CD4-positive, alpha-beta T cell treated with Interleukin-6 at 100 ng/mL for 8 hours (primary cell): ENCODE results near the gene ATXN2L.
"Not testable (repeated sequence)": the region's sequence is repeated elsewhere in the genome, so short reads cannot be mapped to it uniquely, and the experiment has no call there.

ENCODE experiments used
- DNase-seq: peaks from one replicate; pipeline ENCODE4 v3.0.0-alpha.2; 2020; ENCODE audit warnings: mixed read lengths, low spot score

Gene ATXN2L

DNA sequence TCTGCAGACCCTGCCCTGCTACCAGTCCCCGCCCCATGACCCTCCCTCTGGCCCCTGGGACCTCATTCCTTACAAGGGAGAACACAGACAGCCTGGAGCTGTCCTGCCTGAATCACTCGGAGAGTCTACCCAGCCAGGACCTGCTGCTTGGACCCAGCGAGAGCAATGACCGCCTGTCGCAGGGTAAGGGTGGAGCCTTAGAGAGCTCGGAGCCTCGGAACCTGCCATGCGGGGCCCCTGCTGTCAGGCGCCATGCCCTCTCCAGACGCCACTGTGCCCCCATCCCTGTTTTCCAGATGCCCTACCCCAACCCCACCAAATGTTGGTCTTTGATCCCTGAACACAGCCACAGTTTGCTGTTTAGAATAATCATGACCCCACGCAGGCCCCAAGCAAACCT lies 46.4 kb downstream of the ATXN2L start:
- no peak for DNase-seq

DNA sequence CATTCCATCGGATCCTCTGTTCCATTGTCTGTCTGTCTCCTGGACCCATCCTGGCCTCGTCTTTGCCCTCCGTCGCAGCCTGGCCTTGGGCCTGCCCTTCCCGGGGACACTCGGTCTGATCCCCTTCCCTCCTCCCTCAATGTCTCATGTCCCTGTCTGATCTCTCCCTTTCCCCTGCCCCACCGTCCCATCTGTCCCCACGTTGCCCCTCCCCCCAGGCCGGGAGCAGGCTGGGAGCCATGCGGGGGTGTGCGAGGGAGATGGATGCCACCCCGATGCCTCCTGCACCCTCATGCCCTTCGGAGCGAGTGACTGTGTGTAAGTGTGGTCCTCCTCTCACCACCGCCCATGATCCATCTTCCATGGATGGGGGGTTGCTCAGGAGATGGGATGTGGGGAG lies 50.2 kb downstream of the ATXN2L start:
- no peak for DNase-seq

DNA sequence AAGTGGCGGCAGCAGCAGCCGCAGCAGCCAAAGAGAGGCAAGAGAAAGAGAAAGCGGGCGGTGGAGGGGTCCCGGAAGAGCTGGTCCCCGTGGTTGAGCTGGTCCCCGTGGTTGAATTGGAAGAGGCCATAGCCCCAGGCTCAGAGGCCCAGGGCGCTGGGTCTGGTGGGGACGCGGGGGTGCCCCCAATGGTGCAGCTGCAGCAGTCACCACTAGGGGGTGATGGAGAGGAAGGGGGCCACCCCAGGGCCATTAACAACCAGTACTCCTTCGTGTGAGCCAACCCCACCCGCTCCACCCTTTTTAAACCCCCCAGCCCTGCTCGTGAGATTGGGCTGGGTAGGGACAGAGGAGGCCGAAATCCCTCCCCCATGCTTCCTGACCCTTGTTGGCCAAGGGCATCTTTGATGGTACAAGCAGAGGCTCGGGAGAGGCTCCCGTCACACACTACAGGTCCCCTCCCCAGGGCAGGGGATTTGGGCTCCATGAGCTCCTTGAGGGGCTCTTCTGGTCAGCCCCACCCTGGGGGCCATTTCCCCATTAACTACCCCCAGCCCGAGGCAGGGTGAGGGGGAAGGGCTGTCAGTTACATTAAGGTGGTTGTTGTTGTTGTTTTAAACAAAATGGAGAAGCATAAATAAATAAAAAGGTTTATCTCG lies 50.9 kb downstream of the ATXN2L start:
- peak; percentile 35 for DNase-seq

DNA sequence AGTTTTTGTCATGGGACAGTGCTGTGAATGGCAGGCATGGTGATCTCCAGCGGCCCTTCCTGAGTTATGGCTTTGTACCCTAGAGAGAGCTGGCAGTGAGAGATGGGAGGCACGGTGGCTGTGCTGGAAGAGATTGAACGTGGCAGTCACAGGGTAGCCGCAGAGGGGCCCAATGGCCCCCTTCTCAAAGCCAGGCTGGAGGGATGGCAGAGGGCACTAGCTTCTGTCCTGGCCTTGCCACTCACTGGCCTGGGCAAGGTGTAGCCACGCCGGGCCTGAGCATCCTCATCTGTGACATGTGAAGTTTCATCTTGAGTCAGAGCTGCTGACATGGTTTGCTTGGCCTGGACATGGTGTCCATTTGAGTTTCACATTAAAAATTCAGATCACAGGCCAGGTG lies 51.6 kb downstream of the ATXN2L start:
- no peak for DNase-seq

DNA sequence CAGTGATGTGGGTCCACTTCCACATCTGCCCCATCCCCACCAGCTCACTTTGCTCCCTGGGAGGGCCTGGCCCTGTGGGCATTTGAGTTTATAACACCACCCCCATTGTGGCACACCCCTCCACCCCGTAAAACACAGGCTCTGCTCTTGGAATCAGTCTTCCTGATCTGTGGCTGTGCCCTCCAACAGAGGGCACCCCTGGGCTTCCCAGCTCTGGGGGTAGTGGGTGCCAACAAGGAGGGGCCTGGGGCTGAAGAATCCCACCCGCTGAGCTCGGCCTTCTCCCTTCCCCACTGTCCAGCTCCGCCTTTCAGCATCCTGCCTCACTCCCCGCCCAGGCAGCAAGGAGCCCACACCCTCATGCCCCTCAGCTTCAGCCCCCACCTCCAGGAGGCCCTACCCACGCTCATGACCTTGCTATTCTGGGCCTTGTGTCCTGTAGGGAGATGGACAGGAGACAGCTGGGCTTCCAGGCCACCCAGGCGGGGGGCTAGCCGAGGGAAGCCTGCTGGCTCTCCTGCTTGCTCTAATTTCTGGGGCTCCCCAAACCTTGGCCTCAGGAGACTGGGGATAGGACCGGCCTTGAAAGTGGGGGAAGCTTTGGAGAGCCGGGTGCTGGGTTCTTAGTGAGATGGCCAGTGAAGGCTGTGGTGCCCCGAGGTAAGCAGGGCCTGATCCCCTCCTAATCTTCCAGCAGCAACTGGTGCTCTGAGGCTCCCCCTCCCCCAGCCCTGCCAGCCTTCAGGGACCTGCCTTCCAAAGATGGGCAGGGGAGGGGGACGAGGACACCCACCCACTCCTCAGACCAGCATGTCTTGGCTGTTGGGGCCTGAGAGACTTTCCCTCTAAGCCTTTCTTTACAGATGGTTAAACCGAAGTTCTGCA lies 52.6 kb downstream of the ATXN2L start:
- DNase-seq, result no peak

- no peak for DNase-seq
Observed at GRCh38 chr16:28876019-28876659, 53.3 kb downstream of the ATXN2L start.

GRCh38 chr16:28876973-28877654 lies 54.3 kb downstream of the ATXN2L start:
- DNase-seq, result no peak

DNA sequence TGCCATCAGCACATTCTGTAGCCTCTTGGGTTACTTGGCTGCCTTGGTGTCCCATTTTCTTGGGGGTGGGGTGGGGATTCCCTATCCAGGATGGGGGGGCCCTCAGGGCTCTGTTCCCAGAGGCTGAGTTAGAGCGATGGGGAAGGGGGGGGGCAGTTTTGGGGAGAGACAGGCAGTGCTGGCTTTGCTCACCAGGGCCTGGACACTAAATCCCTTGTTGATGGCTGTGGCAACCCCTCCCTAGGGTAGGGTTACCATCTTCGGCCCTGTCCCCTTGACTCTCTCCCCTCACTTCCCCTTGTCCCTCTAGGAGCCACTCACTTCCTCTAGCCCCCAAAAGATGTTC lies 54.8 kb downstream of the ATXN2L start:
- DNase-seq, result no peak

- DNase-seq, result no peak
Observed at GRCh38 chr16:28878083-28878926, 55.5 kb downstream of the ATXN2L start, which contains the start of gene ATP2A1. Gene ATP2A1, plus strand, starts transcription at chr16:28878488. Its CDS starts 184 bp downstream, at chr16:28878672.

- no peak for DNase-seq
Observed at GRCh38 chr16:28879261-28879840, 56.6 kb downstream of the ATXN2L start.

GRCh38 chr16:28879841-28880588 lies 57.2 kb downstream of the ATXN2L start:
- peak; percentile 86 for DNase-seq

DNA sequence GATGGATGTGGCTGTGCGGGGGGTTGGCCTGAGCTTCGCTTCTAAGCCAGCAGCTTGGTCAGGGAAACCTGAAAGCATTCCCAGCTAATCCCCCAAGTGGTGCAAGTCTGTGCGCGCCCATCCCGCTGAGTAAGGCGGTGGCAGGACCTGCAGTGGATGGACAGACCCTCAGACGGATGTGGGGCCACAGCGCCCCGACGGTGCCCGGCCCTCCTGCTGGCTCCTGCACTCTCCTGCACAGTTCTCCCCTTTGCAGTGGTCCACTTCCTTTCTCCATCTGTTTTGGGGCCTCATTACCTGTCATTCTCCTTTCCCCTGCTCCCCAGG lies 57.8 kb downstream of the ATXN2L start:
- DNase-seq, result no peak

DNA sequence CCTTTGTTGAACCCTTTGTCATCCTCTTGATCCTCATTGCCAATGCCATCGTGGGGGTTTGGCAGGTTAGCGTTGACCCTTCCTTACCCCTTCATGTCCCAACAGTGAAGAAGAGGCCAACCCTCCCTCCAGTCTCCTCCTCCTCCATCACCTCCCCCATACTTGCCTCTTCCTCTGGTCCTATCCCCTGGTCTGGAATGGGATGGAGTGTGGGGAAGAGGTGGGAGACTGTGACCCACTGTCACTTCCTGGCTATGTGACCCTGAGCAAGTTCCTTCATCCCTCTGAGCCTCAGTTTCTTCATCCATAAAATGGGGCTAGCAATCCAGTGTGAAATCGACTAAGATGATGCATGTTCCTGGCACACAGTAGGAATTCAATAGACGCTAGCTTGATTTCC lies 58.2 kb downstream of the ATXN2L start:
- DNase-seq, result no peak

DNA sequence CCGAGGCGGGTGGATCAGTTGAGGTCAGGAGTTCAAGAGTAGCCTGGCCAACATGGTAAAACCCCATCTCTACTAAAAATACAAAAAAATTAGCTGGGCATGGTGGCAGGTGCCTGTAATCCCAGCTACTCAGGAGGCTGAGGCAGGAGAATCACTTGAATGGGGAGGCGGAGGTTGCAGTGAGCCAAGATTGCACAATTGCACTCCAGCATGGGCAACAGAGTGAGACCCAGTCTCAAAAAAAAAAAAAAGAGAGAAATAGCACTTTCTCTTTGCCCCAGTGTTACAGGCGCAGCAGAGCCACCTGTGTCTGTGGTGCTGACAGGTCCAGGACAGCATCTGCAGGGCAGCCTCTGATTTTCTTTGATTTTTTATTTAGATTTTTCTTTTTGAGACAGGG lies 58.8 kb downstream of the ATXN2L start:
- DNase-seq, result not testable (repeated sequence)

- DNase-seq, result no peak
Observed at GRCh38 chr16:28882551-28883160, 59.9 kb downstream of the ATXN2L start.

GRCh38 chr16:28883221-28883996 lies 60.6 kb downstream of the ATXN2L start:
- DNase-seq, result no peak

DNA sequence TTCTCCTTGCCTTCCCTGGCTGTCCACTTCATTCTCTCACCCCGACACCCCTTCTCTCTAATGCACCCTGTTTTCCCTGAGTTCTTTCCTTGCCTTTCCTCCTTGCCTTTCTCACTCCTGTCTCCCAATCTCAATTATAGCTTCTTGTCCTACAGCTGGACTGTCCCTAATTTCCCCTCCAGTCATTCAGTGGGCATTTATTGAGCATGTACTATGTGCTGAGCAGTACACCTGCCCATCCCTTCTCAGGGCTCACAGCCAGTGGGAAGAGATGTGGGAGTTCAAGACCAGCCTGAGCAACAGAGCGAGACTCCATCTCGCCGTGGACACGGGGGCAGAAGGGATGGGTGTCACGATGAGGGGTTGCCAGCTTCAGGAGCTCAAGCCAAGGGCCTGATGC lies 61.2 kb downstream of the ATXN2L start:
- no peak for DNase-seq
